ENCODE results near the gene FKBP5.

The FKBP5 gene

DNA sequence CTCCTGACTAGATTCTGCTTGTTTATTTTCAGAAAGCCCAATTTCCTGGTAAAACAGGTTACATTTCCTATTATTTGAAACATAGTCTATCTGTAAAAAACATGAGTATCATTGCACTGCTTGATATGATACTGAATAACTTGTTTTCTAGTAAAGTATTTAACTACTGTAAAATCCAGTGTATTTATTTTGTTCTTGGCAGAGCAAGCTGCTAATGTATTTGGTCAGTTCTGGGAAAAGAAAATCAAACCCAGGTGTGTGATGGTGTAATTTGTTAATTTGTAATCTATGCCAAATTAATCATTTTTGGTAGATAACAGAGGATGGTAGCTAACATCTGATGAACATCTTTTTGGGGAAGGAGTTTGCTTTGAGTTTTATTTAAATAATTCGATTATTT is 50.8 kb downstream of the FKBP5 start:
- no peak for DNase-seq (ENCODE audit: low read depth, low spot score)
- TF ChIP-seq, protein P1, sequence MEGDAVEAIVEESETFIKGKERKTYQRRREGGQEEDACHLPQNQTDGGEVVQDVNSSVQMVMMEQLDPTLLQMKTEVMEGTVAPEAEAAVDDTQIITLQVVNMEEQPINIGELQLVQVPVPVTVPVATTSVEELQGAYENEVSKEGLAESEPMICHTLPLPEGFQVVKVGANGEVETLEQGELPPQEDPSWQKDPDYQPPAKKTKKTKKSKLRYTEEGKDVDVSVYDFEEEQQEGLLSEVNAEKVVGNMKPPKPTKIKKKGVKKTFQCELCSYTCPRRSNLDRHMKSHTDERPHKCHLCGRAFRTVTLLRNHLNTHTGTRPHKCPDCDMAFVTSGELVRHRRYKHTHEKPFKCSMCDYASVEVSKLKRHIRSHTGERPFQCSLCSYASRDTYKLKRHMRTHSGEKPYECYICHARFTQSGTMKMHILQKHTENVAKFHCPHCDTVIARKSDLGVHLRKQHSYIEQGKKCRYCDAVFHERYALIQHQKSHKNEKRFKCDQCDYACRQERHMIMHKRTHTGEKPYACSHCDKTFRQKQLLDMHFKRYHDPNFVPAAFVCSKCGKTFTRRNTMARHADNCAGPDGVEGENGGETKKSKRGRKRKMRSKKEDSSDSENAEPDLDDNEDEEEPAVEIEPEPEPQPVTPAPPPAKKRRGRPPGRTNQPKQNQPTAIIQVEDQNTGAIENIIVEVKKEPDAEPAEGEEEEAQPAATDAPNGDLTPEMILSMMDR (IDR thresholded peaks at IDR 0.05; ENCODE audit: low read depth, low read length): no peak
- in situ Hi-C loops (cut with HindIII; ENCODE audit: low sequenced_read_pairs): no loop called here
- no peak overlapping the region for H3K4me3 ChIP-seq (ENCODE audit: low read depth, low read length)

DNA sequence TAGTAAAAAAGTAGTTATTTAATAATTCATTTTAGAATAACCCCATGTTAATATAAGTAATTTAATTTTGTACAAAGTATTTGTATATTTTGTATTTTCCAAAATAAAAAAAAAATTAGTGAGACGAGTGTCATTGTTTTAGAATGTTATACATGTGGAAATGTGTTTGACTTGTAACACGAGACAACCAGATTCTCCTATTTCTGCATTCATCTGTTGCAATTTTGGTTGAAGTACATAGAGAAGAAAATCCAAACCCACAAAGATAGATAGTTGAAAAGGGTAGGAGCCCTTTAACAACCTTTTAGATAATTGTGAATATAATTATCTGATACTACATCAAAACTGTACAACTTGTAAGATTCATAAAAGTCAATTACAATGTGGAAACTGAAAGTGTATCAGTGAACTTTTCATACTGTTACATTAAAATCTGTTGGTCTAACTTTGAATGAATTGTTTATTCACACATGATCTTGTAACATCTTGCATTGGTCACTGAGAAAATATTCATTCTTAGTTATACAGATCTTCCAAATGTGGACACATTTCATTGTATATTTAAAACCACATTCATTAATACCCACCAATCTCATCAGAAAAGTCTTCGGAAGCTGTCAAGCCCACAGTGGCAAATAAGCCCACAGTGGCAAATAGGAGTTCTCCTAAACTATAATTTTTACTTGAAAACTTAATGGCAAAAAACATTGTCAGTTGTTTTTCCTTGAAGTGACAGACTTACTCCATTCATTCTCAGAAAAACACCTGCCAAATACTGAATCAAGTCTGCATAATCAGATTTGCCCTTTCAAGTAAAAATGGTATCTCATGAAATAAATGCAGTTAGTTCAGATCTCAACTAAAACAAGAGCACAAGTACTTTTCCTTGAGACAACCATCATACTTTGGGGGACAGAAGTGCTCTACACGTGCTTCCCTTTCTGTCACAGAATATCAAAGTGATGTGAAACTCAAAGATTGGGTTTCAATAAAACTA is 52.8 kb downstream of the FKBP5 start:
- DNase-seq (ENCODE audit: low read depth, low spot score): no peak
- no peak overlapping the region for H3K4me3 ChIP-seq (ENCODE audit: low read depth, low read length)
- TF ChIP-seq, protein P1 (IDR thresholded peaks at IDR 0.05; ENCODE audit: low read depth, low read length): no peak
- in situ Hi-C loops (cut with HindIII; ENCODE audit: low sequenced_read_pairs): no loop called here

DNA sequence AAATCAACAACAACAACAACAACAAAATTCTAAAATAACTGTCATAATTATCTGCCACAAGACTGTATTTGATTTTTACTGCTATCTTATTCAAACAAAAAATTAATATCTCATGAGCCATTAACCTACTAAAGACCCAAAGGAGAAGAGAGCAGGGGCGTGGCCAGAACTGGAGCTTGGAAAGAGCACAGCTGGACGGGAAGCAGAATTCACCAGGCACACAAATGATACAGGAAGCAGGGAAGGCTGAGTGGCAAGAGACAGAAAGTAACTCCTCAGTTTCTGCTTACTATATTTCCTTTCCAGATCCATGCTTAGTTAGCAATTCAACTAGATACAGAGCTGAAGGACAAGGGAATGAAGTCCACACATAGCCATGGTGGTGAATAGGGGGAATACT is 54.4 kb downstream of the FKBP5 start:
- DNase-seq (ENCODE audit: low read depth, low spot score): no peak
- H3K4me3 ChIP-seq (ENCODE audit: low read depth, low read length): no peak overlapping the region
- in situ Hi-C loops (cut with HindIII; ENCODE audit: low sequenced_read_pairs): no loop called here
- TF ChIP-seq, protein P1 (IDR thresholded peaks at IDR 0.05; ENCODE audit: low read depth, low read length): no peak

DNA sequence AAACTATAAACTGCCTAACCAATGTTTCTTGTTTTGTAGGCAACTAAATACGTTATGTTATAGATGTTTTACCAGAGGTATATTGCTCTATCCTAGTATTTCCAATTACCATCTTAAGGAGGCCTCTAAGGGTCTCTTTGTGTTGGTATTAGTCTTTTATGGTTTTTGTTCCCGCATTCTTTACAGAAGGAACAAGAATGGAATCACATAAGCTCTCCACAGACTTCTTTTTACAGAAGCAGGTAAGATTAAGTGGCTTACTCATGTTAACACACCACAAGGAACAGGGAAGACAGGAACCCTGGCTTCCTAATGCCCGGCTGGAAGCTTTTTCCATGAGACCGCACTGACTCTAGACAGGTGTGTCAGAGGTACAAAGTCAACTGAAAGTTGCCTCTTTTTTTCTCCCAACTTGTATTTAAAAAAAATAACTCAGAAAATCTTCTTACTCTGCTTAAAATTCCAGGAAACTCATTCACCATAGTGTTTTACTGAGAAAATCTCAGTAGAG is 55.1 kb downstream of the FKBP5 start:
- DNase-seq (ENCODE audit: low read depth, low spot score): no peak
- TF ChIP-seq, protein P1 (IDR thresholded peaks at IDR 0.05; ENCODE audit: low read depth, low read length): no peak
- H3K4me3 ChIP-seq (ENCODE audit: low read depth, low read length): no peak overlapping the region
- in situ Hi-C loops (cut with HindIII; ENCODE audit: low sequenced_read_pairs): no loop called here

DNA sequence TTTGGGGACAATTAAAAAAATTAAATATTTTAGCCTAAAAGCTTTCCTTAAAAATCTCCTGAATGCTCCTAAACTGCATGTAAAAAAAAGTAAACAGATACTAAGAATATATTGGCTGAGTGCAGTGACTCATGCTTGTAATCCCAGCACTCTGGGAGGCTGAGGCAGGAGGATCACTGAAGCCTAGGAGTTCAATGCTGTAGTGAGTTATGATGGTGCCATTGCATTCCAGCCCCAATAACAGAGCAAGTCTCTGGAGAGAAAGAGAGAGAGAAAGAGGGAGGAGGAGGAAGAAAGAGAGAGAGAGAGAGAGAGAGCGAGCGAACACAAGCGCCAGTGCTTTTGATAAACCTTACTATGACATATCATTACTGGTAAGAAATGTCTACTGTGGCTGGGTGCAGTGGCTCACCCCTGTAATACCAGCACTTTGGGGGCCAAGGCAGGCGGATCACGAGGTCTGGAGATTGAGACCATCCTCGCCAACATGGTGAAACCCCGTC is 58.8 kb downstream of the FKBP5 start:
- TF ChIP-seq, protein P1 (IDR thresholded peaks at IDR 0.05; ENCODE audit: low read depth, low read length): no peak
- DNase-seq (ENCODE audit: low read depth, low spot score): no peak
- H3K4me3 ChIP-seq (ENCODE audit: low read depth, low read length): no peak overlapping the region
- in situ Hi-C loops (cut with HindIII; ENCODE audit: low sequenced_read_pairs): no loop called here

DNA sequence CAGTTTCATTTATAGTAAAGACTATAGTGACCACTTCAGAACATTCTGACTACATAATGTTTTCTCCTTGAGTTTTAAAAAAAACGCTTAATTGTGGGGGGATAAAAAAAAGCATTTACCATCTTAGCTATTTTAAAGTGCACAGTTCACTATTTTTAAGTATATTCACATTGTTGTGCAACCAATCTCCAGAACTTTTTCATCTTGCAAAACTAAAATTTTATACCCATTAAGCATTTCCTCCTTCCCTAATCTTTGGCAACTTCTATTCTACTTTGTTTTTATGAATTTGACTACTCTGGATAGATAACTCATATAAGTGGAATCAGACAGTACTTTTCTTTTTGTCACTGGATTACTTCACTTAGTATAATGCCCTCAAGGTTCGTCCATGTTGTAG is 62.3 kb downstream of the FKBP5 start:
- DNase-seq (ENCODE audit: low read depth, low spot score): no peak
- TF ChIP-seq, protein P1 (IDR thresholded peaks at IDR 0.05; ENCODE audit: low read depth, low read length): no peak
- in situ Hi-C loops (cut with HindIII; ENCODE audit: low sequenced_read_pairs): no loop called here
- H3K4me3 ChIP-seq (ENCODE audit: low read depth, low read length): no peak overlapping the region

Data from astrocyte of the spinal cord (primary cell).